Measurements from ENCODE around the gene GRIFIN.
"Not testable (repeated sequence)": the region's sequence is repeated elsewhere in the genome, so short reads cannot be mapped to it uniquely, and the experiment has no call there.

The GRIFIN gene

DNA sequence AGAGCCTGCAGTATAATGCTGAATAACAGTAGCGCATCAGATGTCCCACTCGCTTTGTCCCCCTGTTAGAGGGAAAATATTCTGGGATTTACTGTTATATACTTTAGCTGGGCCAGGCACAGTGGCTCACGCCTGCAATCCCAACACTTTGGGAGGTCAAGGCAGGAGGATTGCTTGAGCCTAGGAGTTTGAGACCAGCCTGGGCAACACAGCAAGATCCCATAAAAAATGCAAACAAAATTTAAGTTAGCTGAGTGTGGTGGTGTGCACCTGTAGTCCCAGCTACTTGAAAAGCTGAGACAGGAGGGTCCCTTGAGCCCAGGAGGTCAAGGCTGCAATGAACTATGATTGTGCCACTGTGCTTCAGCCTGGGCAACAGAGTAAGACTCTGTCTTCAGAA lies 22.3 kb downstream of the GRIFIN start:
- not testable (repeated sequence) for H3K4me1 ChIP-seq (ENCODE audit: control insufficient read depth, insufficient read depth, low read length, poor library complexity, severe bottlenecking); H3K36me3 ChIP-seq (ENCODE audit: control insufficient read depth, insufficient read depth, low read length); H3K4me3 ChIP-seq (ENCODE audit: extremely low read depth, insufficient read depth, low read length, poor library complexity, severe bottlenecking); H3K9me3 ChIP-seq (ENCODE audit: control insufficient read depth, low read length); H3K27ac ChIP-seq (ENCODE audit: low read depth, low read length, severe bottlenecking)
- WGBS, 2 experiments (ENCODE audit: insufficient coverage in 2 of 2) = 85 to 100% methylated on average over 2 to 3 of the region's 3 CpGs

DNA sequence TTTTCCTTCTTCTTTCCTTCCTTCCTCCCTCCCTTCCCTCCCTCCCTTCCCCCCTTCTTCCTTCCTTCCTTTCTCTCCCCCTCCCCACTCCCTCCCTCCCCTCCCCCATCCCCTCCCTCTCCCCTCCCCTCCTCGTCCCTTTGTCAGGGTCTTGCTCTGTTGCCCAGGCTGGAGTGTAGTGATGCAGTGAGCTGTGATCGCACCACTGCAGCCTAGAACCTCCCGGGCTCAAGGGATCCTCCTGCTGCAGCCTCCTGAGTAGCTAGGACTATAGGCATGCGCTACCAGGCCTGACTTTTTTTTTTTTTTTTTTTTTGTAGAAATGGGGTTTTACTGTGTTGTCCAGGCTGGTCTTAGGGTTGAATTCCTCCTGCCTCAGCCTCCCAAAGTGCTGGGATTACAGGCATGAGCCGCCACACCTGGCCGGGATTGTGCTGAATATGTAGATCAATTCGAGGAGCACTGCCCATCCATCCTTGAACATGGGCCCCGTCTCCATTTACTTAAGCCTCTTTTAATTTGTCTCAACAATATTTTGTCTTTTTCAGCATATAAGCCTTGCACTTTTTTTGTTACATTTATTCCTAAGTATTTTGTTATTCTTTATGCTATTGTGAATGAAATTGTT lies 23.4 kb downstream of the GRIFIN start:
- peaks cover 5% of the 10 kb centered on the region for H3K4me1 ChIP-seq (ENCODE audit: control insufficient read depth, insufficient read depth, low read length, poor library complexity, severe bottlenecking)
- 92 to 95% methylated on average over 4 to 5 of the region's 8 CpGs for WGBS, 2 experiments (ENCODE audit: insufficient coverage in 2 of 2)
- no peak overlapping the region for H3K4me3 ChIP-seq (ENCODE audit: extremely low read depth, insufficient read depth, low read length, poor library complexity, severe bottlenecking)
- H3K36me3 ChIP-seq (ENCODE audit: control insufficient read depth, insufficient read depth, low read length) = no peaks in the 10 kb centered on the region
- H3K27ac ChIP-seq (ENCODE audit: low read depth, low read length, severe bottlenecking) = no peak overlapping the region
- H3K9me3 ChIP-seq (ENCODE audit: control insufficient read depth, low read length) = no peaks in the 10 kb centered on the region

DNA sequence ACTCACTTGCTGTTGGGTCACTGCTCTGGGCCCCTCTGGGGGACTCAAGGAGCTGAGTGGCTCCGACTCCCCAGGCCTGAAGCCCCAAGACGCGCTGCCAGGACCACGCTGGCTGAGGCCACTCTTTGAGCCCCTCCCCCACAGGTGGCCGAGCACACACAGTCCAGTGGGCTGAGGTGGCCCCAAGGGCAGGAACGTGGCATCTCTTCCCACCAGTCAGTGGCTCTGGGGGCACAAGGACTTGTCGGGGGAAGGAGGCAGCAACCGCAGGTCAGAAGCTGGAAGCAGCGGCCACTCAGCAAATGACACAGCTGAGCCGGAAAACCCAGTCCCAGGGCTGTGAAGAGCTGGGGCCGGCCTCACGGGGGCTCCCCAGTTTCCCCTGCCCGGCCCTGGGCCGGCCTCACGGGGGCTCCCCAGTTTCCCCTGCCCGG lies 24.1 kb downstream of the GRIFIN start:
- H3K27ac ChIP-seq (ENCODE audit: low read depth, low read length, severe bottlenecking) = no peak overlapping the region
- WGBS, 2 experiments (ENCODE audit: insufficient coverage in 2 of 2) = 62 to 71% methylated on average over 5 to 10 of the region's 16 CpGs
- no peak overlapping the region for H3K4me3 ChIP-seq (ENCODE audit: extremely low read depth, insufficient read depth, low read length, poor library complexity, severe bottlenecking)
- H3K4me1 ChIP-seq (ENCODE audit: control insufficient read depth, insufficient read depth, low read length, poor library complexity, severe bottlenecking) = peaks cover 5% of the 10 kb centered on the region
- no peaks in the 10 kb centered on the region for H3K36me3 ChIP-seq (ENCODE audit: control insufficient read depth, insufficient read depth, low read length)
- H3K9me3 ChIP-seq (ENCODE audit: control insufficient read depth, low read length) = no peaks in the 10 kb centered on the region

DNA sequence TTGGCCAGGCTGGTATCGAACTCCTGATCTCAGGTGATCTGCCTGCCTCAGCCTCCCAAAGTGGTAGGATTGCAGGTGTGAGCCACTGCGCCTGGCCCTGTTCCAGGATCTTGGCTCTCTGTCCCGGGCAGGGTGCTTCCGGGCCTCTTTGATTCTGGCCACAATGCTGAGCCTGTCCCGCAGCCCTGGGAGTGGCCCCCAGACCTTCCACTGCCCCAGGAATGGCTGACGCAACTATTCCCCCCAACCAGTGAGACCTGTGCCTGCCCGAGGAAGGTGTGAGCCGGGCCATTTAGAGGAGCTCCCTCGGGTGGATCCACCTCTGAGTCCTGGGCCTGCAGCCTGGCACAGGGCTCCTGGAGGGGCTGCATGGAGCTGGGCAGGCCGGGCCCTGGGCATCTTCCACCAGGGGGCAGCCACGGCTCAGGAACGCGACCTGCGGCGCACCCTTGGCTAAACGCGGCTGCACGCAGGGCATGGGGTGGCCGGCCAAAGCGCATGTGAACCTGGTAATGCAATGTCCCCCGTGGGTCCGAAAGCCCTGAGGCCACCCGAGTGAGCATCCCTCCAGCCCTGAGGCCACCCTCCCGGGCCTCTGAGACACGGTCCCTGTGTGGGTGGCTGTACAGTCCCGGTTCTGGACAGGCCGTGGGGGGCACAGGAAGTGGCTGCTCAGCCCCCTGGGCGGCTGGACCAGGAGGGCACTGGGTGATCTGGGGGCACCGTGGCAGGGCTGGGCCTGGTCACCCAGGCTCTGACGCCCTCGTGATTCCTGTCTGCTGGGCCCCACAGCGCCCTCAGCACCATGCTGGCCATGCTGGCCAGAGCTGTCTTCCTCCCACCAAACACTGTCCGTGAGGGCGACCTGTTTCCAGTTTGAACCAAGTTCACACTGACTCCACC lies 24.8 kb downstream of the GRIFIN start:
- H3K4me1 ChIP-seq (ENCODE audit: control insufficient read depth, insufficient read depth, low read length, poor library complexity, severe bottlenecking) = peaks cover 5% of the 10 kb centered on the region
- no peaks in the 10 kb centered on the region for H3K9me3 ChIP-seq (ENCODE audit: control insufficient read depth, low read length)
- 26 to 33% methylated on average over 32 to 33 of the region's 34 CpGs for WGBS, 2 experiments (ENCODE audit: insufficient coverage in 2 of 2)
- H3K4me3 ChIP-seq (ENCODE audit: extremely low read depth, insufficient read depth, low read length, poor library complexity, severe bottlenecking) = no peak overlapping the region
- no peaks in the 10 kb centered on the region for H3K36me3 ChIP-seq (ENCODE audit: control insufficient read depth, insufficient read depth, low read length)
- no peak overlapping the region for H3K27ac ChIP-seq (ENCODE audit: low read depth, low read length, severe bottlenecking)

DNA sequence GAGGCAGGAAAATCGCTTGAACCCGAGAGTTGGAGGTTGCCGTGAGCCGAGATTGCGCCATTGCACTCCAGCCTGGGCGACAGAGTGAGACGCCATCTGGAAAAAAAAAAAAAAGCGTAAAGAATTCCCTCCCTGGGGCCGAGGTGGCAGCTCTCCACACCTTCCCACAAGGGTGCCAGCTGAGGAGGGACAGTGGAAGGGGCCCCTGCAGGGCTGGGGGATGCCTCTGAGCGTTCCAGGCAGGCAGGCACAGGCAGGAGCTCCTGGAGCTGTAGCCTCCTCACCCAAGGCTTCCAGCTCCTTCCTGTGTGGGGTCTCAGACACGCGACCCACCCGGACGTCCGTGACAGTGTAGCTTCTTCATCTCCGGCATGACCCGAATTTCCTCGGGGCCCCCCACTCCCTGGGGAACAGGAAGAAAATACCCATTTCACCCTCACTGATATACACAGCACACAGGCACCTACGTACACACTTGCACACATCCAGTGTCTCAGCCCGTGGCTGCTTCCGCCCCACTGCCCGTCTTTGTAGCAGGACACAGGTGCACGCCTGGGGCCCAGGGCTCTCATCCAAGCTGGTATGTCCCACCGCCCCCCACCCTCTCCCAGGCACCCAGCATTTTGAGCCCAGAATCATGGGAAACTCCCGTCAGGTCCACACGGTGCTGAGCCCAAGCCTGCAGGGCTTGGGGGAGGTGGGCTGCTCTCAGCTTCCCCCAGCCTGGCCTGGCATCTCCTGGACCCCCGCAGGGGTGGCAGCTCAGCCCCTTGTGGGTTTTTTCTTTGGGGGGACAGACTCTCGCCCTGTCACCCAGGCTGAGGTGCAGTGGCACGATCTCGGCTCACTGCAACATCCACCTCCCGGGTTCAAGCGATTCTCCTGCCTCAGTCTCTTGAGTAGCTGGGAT lies 25.7 kb downstream of the GRIFIN start:
- no peak overlapping the region for H3K27ac ChIP-seq (ENCODE audit: low read depth, low read length, severe bottlenecking)
- no peak overlapping the region for H3K4me3 ChIP-seq (ENCODE audit: extremely low read depth, insufficient read depth, low read length, poor library complexity, severe bottlenecking)
- peaks cover 5% of the 10 kb centered on the region for H3K4me1 ChIP-seq (ENCODE audit: control insufficient read depth, insufficient read depth, low read length, poor library complexity, severe bottlenecking)
- 88 to 89% methylated on average over 20 to 26 of the region's 32 CpGs for WGBS, 2 experiments (ENCODE audit: insufficient coverage in 2 of 2)
- H3K9me3 ChIP-seq (ENCODE audit: control insufficient read depth, low read length) = no peaks in the 10 kb centered on the region
- no peaks in the 10 kb centered on the region for H3K36me3 ChIP-seq (ENCODE audit: control insufficient read depth, insufficient read depth, low read length)

DNA sequence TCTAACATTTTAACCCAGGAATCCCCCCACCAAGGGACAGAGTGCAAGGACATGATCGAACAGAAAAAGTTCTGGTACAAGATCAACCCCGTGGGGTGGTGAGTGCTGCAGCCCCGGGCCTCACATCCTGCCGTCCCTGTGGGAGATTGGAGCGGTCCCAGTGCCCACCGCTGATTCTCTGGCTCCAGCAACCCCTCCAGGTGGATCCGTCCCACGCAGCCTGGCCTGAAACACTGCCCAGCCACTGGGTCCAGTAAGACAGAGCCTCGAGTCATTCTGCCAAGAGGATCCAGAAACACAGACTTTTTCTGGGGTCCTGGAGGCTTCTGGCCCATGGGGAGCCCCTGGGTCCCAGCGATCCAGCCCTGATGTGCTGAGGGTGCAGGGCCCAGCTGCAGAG lies 29.5 kb downstream of the GRIFIN start:
- WGBS, 2 experiments (ENCODE audit: insufficient coverage in 2 of 2) = 92 to 94% methylated on average over 10 of the region's 10 CpGs
- no peaks in the 10 kb centered on the region for H3K9me3 ChIP-seq (ENCODE audit: control insufficient read depth, low read length)
- no peak overlapping the region for H3K4me3 ChIP-seq (ENCODE audit: extremely low read depth, insufficient read depth, low read length, poor library complexity, severe bottlenecking)
- H3K27ac ChIP-seq (ENCODE audit: low read depth, low read length, severe bottlenecking) = no peak overlapping the region
- peaks cover under 1% of the 10 kb centered on the region for H3K4me1 ChIP-seq (ENCODE audit: control insufficient read depth, insufficient read depth, low read length, poor library complexity, severe bottlenecking)
- H3K36me3 ChIP-seq (ENCODE audit: control insufficient read depth, insufficient read depth, low read length) = no peaks in the 10 kb centered on the region

DNA sequence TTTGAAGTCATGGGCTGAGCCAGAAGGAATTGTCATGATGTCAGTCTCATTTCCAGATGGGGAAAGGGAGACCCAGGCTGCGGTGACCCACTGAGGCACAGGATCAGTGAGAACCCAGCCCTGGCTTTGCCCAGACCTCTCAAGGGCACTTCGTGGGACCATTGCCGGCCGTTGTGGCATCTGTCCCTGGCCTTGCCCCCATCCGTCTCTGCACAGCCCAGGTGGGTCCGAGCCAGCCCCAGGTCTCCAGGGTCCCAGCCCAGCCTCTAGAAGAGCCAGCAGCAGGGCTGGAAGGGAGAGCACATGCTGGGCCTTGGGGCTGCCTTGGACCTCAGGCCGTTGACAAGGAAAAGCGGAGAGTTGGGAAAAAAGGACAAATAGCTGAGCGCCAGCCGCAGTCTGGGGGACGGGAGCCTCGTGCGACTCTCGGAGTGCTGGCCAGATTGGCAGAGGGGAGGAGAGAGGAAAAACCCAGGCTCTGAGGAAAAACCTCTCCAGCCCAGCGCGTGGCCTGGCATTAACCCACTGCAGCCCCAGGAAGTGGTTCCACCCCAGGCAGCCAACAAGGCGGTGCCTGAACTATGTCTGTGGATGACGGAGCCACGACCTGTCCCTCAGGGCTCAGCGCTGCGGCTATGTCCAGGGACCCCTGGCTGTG lies 30.2 kb downstream of the GRIFIN start:
- Histone ChIP-seq H3K36me3 (ENCODE audit: control insufficient read depth, insufficient read depth, low read length) (no peaks in the 10 kb centered on the region), H3K9me3 (ENCODE audit: control insufficient read depth, low read length) (no peaks in the 10 kb centered on the region), H3K27ac (ENCODE audit: low read depth, low read length, severe bottlenecking) (no peak overlapping the region), H3K4me1 (ENCODE audit: control insufficient read depth, insufficient read depth, low read length, poor library complexity, severe bottlenecking) (no peaks in the 10 kb centered on the region), H3K4me3 (ENCODE audit: extremely low read depth, insufficient read depth, low read length, poor library complexity, severe bottlenecking) (no peak overlapping the region)
- WGBS, 2 experiments (ENCODE audit: insufficient coverage in 2 of 2) = 95 to 96% methylated on average over 19 to 21 of the region's 21 CpGs

DNA sequence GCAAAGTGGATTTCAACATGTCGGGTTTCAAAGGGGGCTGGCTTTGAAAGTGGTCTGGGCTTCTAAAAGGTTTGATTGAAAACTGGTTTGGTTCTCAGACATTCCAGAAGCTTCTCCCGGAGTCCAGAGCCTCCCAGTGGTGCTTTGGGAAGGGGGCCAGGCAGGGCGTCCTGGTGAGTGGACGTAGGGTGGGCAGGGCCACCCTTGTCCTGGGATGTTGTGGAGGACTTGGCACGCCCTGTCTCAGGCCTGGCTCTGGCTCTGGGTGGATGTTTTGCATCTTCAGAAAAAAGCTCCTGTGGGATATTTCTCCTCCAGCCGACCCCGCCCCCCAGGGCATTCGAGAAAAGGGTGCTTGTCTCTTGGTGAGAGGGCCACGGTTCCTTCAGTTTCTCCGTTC lies 31.2 kb downstream of the GRIFIN start:
- Histone ChIP-seq H3K27ac (ENCODE audit: low read depth, low read length, severe bottlenecking) (no peak overlapping the region), H3K36me3 (ENCODE audit: control insufficient read depth, insufficient read depth, low read length) (no peaks in the 10 kb centered on the region)
- 94 to 99% methylated on average over 9 of the region's 10 CpGs for WGBS, 2 experiments (ENCODE audit: insufficient coverage in 2 of 2)

DNA sequence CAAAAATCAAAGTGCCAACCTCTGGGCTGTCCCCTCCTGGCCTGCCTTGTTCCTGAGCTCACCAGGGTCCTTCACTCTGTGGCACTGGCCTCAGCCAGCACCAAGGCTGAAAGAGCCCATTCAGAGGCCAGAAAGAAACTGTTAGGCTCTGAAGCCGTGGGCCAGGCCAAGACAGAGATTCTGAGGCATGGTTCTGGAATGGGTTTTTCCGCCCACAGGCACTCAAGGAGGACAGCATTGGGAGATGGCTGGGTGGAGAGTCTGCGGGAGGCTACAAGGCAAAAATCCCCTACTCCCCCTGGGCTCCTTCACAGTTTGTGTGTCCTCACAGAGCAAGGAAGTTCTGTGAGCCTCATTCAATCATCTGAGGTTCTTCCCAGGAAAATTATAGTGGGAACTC lies 31.7 kb downstream of the GRIFIN start:
- Histone ChIP-seq H3K9me3 (ENCODE audit: control insufficient read depth, low read length) (no peaks in the 10 kb centered on the region), H3K4me3 (ENCODE audit: extremely low read depth, insufficient read depth, low read length, poor library complexity, severe bottlenecking) (no peak overlapping the region), H3K27ac (ENCODE audit: low read depth, low read length, severe bottlenecking) (no peak overlapping the region), H3K36me3 (ENCODE audit: control insufficient read depth, insufficient read depth, low read length) (no peaks in the 10 kb centered on the region), H3K4me1 (ENCODE audit: control insufficient read depth, insufficient read depth, low read length, poor library complexity, severe bottlenecking) (no peaks in the 10 kb centered on the region)
- WGBS, 2 experiments (ENCODE audit: insufficient coverage in 2 of 2) = 95 to 100% methylated on average over 1 to 2 of the region's 3 CpGs

More for the DNA sequence above, 31.2 kb downstream of the GRIFIN start:
- Histone ChIP-seq H3K9me3 (ENCODE audit: control insufficient read depth, low read length) (no peaks in the 10 kb centered on the region), H3K4me1 (ENCODE audit: control insufficient read depth, insufficient read depth, low read length, poor library complexity, severe bottlenecking) (no peaks in the 10 kb centered on the region), H3K4me3 (ENCODE audit: extremely low read depth, insufficient read depth, low read length, poor library complexity, severe bottlenecking) (no peak overlapping the region)

DNA sequence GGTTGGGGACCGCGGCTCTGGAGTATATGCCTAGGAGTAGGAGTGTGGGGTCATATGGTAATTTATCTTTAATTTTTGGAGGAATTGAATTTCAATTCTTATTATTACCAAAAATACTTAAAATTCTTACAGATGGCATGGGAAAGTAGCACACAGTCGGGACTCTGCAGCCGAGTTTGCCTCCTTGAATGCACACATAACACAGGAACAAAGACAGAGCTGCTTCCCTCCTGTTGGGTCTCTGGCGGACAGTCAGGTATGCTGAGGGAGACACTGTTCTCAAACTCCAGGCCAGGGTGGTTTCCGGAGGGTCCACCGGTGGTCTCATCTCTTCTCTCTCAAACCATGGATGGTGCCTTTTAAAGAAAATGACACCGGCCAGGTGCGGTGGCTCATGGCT lies 32.7 kb downstream of the GRIFIN start:
- Histone ChIP-seq H3K9me3 (ENCODE audit: control insufficient read depth, low read length) (no peaks in the 10 kb centered on the region), H3K36me3 (ENCODE audit: control insufficient read depth, insufficient read depth, low read length) (peaks cover 7% of the 10 kb centered on the region), H3K27ac (ENCODE audit: low read depth, low read length, severe bottlenecking) (no peak overlapping the region), H3K4me1 (ENCODE audit: control insufficient read depth, insufficient read depth, low read length, poor library complexity, severe bottlenecking) (no peaks in the 10 kb centered on the region), H3K4me3 (ENCODE audit: extremely low read depth, insufficient read depth, low read length, poor library complexity, severe bottlenecking) (no peak overlapping the region)
- WGBS, 2 experiments (ENCODE audit: insufficient coverage in 2 of 2) = 94 to 96% methylated on average over 7 of the region's 9 CpGs

Measured in mesodermal cell (in vitro differentiated cells).